ENCODE data around the gene CCDC138. TPM values are rescaled to one million over a fixed set of nuclear protein-coding genes. Genes with fewer than 3 reads are reported as not detected.

Gene CCDC138
- polyA plus RNA-seq, 1 experiment = 2.8 TPM

- no peak for DNase-seq (ENCODE audit: low read depth, low spot score)
- ChIA-PET POLR2A (no interaction called here), CTCF (no interaction called here)
- H3K9me3 ChIP-seq (ENCODE audit: control insufficient read depth, insufficient read depth, low read length) = no peaks in the 10 kb centered on the region
- no peak for TF ChIP-seq CTCF (IDR thresholded peaks at IDR 0.05; ENCODE audit: low read depth, low read length)
- H3K27me3 ChIP-seq (ENCODE audit: control insufficient read depth, insufficient read depth, low read length) = no peaks in the 10 kb centered on the region
- H3K27ac ChIP-seq (ENCODE audit: low read depth, low read length) = no peak overlapping the region
- no peak overlapping the region for H3K4me3 ChIP-seq (ENCODE audit: low read depth, low read length)
Measured at GRCh38 chr2:108778857-108779256, 7.7 kb upstream of the CCDC138 start.

GRCh38 chr2:108786008-108786353, 590 bp upstream of the CCDC138 start:
- POLR2A ChIA-PET = interaction anchor here (0.6 kb wide), 1 partner anchor 18 kb away, joined by 5 read pairs; no protein-coding TSS in a partner anchor
- CTCF ChIA-PET = interaction anchor here (1.6 kb wide), 1 partner anchor 149 kb away, joined by 3 read pairs; no protein-coding TSS in a partner anchor
- no peaks in the 10 kb centered on the region; the same call in 1 of the 2 replicates for H3K9me3 ChIP-seq (ENCODE audit: control insufficient read depth, insufficient read depth, low read length)
- H3K4me3 ChIP-seq (ENCODE audit: low read depth, low read length) = peak overlapping the region; percentile 80
- no peak for TF ChIP-seq CTCF (IDR thresholded peaks at IDR 0.05; ENCODE audit: low read depth, low read length)
- no peak for DNase-seq (ENCODE audit: low read depth, low spot score)
- peak overlapping the region; percentile 81 for H3K27ac ChIP-seq (ENCODE audit: low read depth, low read length)
- H3K27me3 ChIP-seq (ENCODE audit: control insufficient read depth, insufficient read depth, low read length) = no peaks in the 10 kb centered on the region

DNA sequence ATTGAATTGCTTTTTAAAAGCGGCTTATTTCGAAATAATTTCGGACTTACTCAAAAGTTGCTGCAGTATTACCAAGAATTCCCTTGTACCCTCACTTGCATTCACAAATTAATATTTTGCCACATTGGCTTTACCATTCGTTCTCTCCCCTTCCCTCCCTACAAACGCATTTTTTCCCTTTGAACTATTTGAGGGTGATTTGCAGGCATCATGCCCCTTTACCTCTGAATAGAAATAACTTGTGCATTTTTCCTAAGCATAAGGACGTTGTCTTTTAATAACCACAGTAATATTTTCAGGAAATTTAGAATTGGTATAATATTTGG, 608 bp downstream of the CCDC138 start:
- ChIA-PET CTCF (no interaction called here), POLR2A (no interaction called here)
- H3K27me3 ChIP-seq (ENCODE audit: control insufficient read depth, insufficient read depth, low read length) = no peaks in the 10 kb centered on the region
- no peak for TF ChIP-seq CTCF (IDR thresholded peaks at IDR 0.05; ENCODE audit: low read depth, low read length)
- no peak overlapping the region for H3K27ac ChIP-seq (ENCODE audit: low read depth, low read length)
- H3K9me3 ChIP-seq (ENCODE audit: control insufficient read depth, insufficient read depth, low read length) = no peaks in the 10 kb centered on the region; the same call in 1 of the 2 replicates
- H3K4me3 ChIP-seq (ENCODE audit: low read depth, low read length) = peak overlapping the region; percentile 80
- DNase-seq (ENCODE audit: low read depth, low spot score) = no peak

- H3K27me3 ChIP-seq (ENCODE audit: control insufficient read depth, insufficient read depth, low read length) = no peaks in the 10 kb centered on the region
- no peak for TF ChIP-seq CTCF (IDR thresholded peaks at IDR 0.05; ENCODE audit: low read depth, low read length)
- no peak overlapping the region for H3K27ac ChIP-seq (ENCODE audit: low read depth, low read length)
- ChIA-PET POLR2A (no interaction called here), CTCF (no interaction called here)
- no peak for DNase-seq (ENCODE audit: low read depth, low spot score)
- H3K4me3 ChIP-seq (ENCODE audit: low read depth, low read length) = no peak overlapping the region
- no peaks in the 10 kb centered on the region for H3K9me3 ChIP-seq (ENCODE audit: control insufficient read depth, insufficient read depth, low read length)
Measured at GRCh38 chr2:108803045-108803736, 16.6 kb downstream of the CCDC138 start.

GRCh38 chr2:108805032-108805431, 18.5 kb downstream of the CCDC138 start:
- Histone ChIP-seq H3K4me3 (ENCODE audit: low read depth, low read length) (no peak overlapping the region), H3K27ac (ENCODE audit: low read depth, low read length) (no peak overlapping the region), H3K27me3 (ENCODE audit: control insufficient read depth, insufficient read depth, low read length) (no peaks in the 10 kb centered on the region), H3K9me3 (ENCODE audit: control insufficient read depth, insufficient read depth, low read length) (peaks cover 4% of the 10 kb centered on the region)
- CTCF ChIA-PET = no interaction called here
- no peak for TF ChIP-seq CTCF (IDR thresholded peaks at IDR 0.05; ENCODE audit: low read depth, low read length)
- POLR2A ChIA-PET = no interaction called here
- DNase-seq (ENCODE audit: low read depth, low spot score) = no peak
